Stimulated activated CD4-positive, alpha-beta T cell treated with anti-CD3 and anti-CD28 coated beads, Interleukin-4, amount 100 ng/mL, for 48 hours (primary cell): ENCODE data around the gene RIMBP2.

Source experiments
- DNase-seq, 2 donors: peaks; one replicate each; pipeline ENCODE4 v3.0.0-alpha.2; 2020; ENCODE audit warnings: low read depth in 2 of 2

Gene RIMBP2

GRCh38 chr12:130483616-130484180 is 232.4 kb downstream of the RIMBP2 start:
- DNase-seq: no peak

- DNase-seq: no peak
Measured at GRCh38 chr12:130482448-130482847, 233.7 kb downstream of the RIMBP2 start.

- DNase-seq: no peak
Measured at GRCh38 chr12:130481392-130481879, 234.7 kb downstream of the RIMBP2 start.

GRCh38 chr12:130480887-130481286 is 235.2 kb downstream of the RIMBP2 start:
- no peak for DNase-seq

- DNase-seq: no peak
Measured at GRCh38 chr12:130480231-130480630, 235.9 kb downstream of the RIMBP2 start.

- DNase-seq: no peak
Measured at GRCh38 chr12:130479401-130480125, 236.5 kb downstream of the RIMBP2 start.

- no peak for DNase-seq
Measured at GRCh38 chr12:130478786-130479185, 237.3 kb downstream of the RIMBP2 start.

GRCh38 chr12:130477701-130478100 is 238.4 kb downstream of the RIMBP2 start:
- DNase-seq: no peak

GRCh38 chr12:130477266-130477665 is 238.8 kb downstream of the RIMBP2 start:
- DNase-seq: no peak

- no peak for DNase-seq
Measured at GRCh38 chr12:130476451-130477135, 239.5 kb downstream of the RIMBP2 start.

GRCh38 chr12:130474599-130475269 is 241.4 kb downstream of the RIMBP2 start:
- no peak for DNase-seq

GRCh38 chr12:130473266-130473665 is 242.8 kb downstream of the RIMBP2 start:
- no peak for DNase-seq

- DNase-seq: no peak
Measured at GRCh38 chr12:130470969-130471368, 245.1 kb downstream of the RIMBP2 start.

- no peak for DNase-seq
Measured at GRCh38 chr12:130469552-130469951, 246.5 kb downstream of the RIMBP2 start.

GRCh38 chr12:130468700-130469245 is 247.3 kb downstream of the RIMBP2 start:
- DNase-seq: no peak

GRCh38 chr12:130468186-130468585 is 247.9 kb downstream of the RIMBP2 start:
- DNase-seq: no peak

GRCh38 chr12:130465626-130466025 is 250.5 kb downstream of the RIMBP2 start:
- no peak for DNase-seq

GRCh38 chr12:130465046-130465445 is 251.1 kb downstream of the RIMBP2 start:
- DNase-seq: no peak

- no peak for DNase-seq
Measured at GRCh38 chr12:130463818-130464670, 252.1 kb downstream of the RIMBP2 start.

- no peak for DNase-seq
Measured at GRCh38 chr12:130463275-130463658, 252.8 kb downstream of the RIMBP2 start.
